ENCODE measurements around the gene CWC25.

CWC25 gene

GRCh38 chr17:38868817-38869525 lies 43.9 kb upstream of the CWC25 start:
- peak; percentile 74 for ATAC-seq
- no peak for TF ChIP-seq SNAI2 (CRISPR knock-in tag; IDR thresholded peaks at IDR 0.05)
- TF ChIP-seq ZNF8 (CRISPR knock-in tag; IDR thresholded peaks at IDR 0.05), result no peak
- peak; percentile 21; the same call in 1 of the 2 replicates for TF ChIP-seq TSHZ2 (CRISPR knock-in tag; IDR thresholded peaks at IDR 0.05)
- no peak for TF ChIP-seq ZNF70 (CRISPR knock-in tag; IDR thresholded peaks at IDR 0.05)
- TF ChIP-seq, protein P1, sequence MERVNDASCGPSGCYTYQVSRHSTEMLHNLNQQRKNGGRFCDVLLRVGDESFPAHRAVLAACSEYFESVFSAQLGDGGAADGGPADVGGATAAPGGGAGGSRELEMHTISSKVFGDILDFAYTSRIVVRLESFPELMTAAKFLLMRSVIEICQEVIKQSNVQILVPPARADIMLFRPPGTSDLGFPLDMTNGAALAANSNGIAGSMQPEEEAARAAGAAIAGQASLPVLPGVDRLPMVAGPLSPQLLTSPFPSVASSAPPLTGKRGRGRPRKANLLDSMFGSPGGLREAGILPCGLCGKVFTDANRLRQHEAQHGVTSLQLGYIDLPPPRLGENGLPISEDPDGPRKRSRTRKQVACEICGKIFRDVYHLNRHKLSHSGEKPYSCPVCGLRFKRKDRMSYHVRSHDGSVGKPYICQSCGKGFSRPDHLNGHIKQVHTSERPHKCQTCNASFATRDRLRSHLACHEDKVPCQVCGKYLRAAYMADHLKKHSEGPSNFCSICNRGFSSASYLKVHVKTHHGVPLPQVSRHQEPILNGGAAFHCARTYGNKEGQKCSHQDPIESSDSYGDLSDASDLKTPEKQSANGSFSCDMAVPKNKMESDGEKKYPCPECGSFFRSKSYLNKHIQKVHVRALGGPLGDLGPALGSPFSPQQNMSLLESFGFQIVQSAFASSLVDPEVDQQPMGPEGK (CRISPR knock-in tag; IDR thresholded peaks at IDR 0.05; ENCODE audit: borderline replicate concordance), result no peak
- TF ChIP-seq CSDC2 (CRISPR knock-in tag; IDR thresholded peaks at IDR 0.05), result no peak

DNA sequence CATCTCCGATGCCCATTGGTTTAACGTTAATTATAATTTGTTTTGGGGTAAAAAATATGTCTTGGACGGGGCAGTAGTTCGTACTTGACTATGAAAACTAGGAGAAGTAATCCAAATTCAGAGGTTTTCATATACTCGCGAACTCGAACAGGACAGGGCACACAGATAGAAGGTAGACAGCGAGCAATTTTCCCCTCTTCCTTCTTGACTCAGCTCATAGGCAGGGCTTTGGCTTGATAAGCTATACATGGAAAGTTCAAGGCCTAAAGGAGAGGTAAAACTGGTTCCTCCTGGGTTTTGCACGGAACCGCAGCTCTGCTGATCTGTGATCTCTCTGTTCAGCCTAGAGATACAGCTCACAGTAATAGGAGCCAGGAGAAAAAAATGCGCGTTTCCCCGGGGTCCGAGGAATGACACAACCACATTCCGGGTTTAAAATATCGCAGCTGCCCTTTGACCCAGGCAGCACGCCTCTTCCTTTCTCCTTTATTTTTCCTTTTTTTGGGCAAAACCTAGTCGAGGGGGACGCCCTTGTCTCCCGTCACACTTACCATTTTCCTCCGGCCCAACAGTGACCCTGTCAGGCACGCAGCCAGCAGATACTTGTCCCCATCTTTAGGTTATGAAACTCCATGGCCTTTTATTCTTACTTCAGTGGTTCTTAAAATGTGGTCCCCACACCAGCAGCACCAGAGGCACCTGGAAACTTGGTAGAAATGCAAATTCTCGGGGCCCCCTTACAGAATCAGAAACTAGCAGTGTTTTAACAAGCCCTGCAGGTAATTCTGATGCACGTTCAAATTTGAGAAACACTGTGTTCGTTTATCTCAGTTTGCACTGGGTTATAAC lies 43.1 kb upstream of the CWC25 start:
- no peak for ATAC-seq
- TF ChIP-seq ZNF565 (CRISPR knock-in tag; conservative IDR thresholded peaks at IDR 0.05; ENCODE audit: low read depth), result no peak

DNA sequence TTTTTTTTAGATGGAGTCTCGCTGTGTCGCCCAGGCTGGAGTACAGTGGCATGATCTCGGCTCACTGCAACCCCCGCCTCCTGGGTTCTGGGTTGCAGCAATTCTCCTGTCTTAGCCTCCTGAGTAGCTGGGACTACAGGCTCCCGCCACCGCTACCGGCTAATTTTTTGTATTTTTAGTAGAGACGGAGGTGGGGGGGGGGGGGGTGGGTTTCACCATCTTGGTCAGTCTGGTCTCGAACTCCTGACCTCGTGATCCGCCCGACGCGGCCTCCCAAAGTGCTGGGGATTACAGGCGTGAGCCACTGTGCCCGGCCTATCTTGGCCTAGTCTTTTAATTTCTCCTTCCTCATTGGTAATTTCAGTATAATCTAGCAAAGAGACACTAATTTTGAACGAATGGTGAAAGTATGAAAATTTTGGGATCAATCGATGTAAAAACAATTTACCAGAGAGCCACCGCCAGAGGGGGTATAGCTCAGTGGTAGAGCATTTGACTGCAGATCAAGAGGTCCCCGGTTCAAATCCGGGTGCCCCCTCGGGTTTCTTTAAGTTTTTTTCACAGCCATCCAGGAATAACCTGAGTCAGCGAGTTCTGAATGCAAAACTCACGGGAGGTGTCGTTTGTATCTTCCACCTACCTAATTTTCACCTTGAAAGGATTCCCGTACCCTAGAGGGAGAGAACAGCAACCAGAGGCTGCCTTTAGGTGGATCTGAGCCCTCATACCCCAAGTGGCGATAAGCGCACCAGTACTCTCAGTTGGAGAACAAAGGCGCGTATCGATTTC lies 42.3 kb upstream of the CWC25 start:
- no peak for TF ChIP-seq TCF4 (CRISPR knock-in tag; IDR thresholded peaks at IDR 0.05; ENCODE audit: borderline replicate concordance)
- TF ChIP-seq, protein P1 (CRISPR knock-in tag; IDR thresholded peaks at IDR 0.05; ENCODE audit: borderline replicate concordance), result no peak
- no peak for TF ChIP-seq CSDC2 (CRISPR knock-in tag; IDR thresholded peaks at IDR 0.05)
- no peak for TF ChIP-seq ARNTL (CRISPR knock-in tag; IDR thresholded peaks at IDR 0.05; ENCODE audit: borderline replicate concordance, low read depth)
- no peak for TF ChIP-seq ZFP30 (CRISPR knock-in tag; IDR thresholded peaks at IDR 0.05)
- TF ChIP-seq PPARA (CRISPR knock-in tag; IDR thresholded peaks at IDR 0.05; ENCODE audit: borderline replicate concordance), result no peak
- TF ChIP-seq RARB (CRISPR knock-in tag; IDR thresholded peaks at IDR 0.05), result no peak
- no peak for ATAC-seq

DNA sequence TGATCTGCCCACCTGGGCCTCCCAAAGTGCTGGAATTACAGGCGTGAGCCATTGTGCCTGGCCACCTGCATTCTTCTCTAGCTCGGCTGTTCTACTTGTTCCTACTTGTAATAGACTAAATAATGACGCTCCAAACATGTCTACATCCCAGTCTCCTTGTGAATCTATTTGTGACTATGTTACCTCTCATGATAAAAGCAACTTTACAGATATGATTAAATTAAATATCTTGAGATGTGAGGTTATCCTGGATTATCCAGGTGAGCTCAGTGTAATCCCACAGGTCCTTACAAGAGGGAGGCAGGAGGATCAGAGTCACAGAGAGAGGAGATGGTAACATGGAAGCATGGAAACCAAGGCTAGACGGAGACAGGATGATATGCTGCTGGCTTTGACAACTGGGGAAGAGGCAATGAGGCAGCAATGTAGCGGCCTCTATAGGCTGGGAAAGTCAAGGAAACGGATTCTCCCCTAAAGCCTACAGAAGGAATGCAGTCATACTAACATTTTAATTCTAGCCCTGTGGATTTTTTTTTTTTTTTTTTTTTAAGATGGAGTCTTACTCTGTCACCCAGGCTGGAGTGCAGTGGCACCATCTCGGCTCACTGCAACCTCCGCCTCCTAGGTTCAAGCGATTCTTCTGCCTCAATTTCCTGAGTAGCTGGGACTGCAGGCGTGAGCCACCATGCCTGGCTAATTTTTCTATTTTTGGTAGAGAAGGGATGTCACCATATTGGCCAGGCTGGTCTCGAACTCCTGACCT lies 39.7 kb upstream of the CWC25 start:
- ATAC-seq, result no peak
- no peak for TF ChIP-seq TSHZ2 (CRISPR knock-in tag; IDR thresholded peaks at IDR 0.05)
- no peak for TF ChIP-seq CREB5 (CRISPR knock-in tag; IDR thresholded peaks at IDR 0.05; ENCODE audit: low read depth)
- TF ChIP-seq ZFP3 (CRISPR knock-in tag; IDR thresholded peaks at IDR 0.05), result no peak
- TF ChIP-seq, protein P1 (CRISPR knock-in tag; IDR thresholded peaks at IDR 0.05; ENCODE audit: borderline replicate concordance), result no peak
- no peak for TF ChIP-seq ZC3H10 (CRISPR knock-in tag; IDR thresholded peaks at IDR 0.05)
- no peak for TF ChIP-seq ZNF8 (CRISPR knock-in tag; IDR thresholded peaks at IDR 0.05)
- no peak for TF ChIP-seq CSRNP3 (CRISPR knock-in tag; IDR thresholded peaks at IDR 0.05)

Measured in SK-N-SH treated with all-trans-retinoic acid at 6 μM for 48 hours (cell line).